ENCODE results near the gene SLFN5.
"Not testable (repeated sequence)": the region's sequence is repeated elsewhere in the genome, so short reads cannot be mapped to it uniquely, and the experiment has no call there.

SLFN5 gene

GRCh38 chr17:35242805-35243560 lies at the start of gene SLFN5:
Gene SLFN5, plus strand, starts transcription at chr17:35243072. Its CDS starts 15,619 bp downstream, at chr17:35258691.
- TF ChIP-seq CTCF (IDR thresholded peaks at IDR 0.05; ENCODE audit: control insufficient read depth, extremely low read depth, insufficient read depth) = no peak
- peak; percentile 72 for DNase-seq (ENCODE audit: low read depth)
- peak within 1 kb of the TSS; percentile 80 for H3K4me3 ChIP-seq (ENCODE audit: low read depth, low read length)

GRCh38 chr17:35194001-35194400 lies 48.9 kb upstream of the SLFN5 start, which contains the start of gene SLC35G3:
Gene SLC35G3, minus strand, starts transcription at chr17:35194393. Its CDS starts 86 bp downstream, at chr17:35194307.
- not testable (repeated sequence) for DNase-seq (ENCODE audit: low read depth); H3K4me3 ChIP-seq (ENCODE audit: low read depth, low read length)

- not testable (repeated sequence) for H3K4me3 ChIP-seq (ENCODE audit: low read depth, low read length); DNase-seq (ENCODE audit: low read depth)
These were observed 47.8 kb upstream of the SLFN5 start for GRCh38 chr17:35195062-35195461.

GRCh38 chr17:35202582-35202981 lies 40.3 kb upstream of the SLFN5 start:
- not testable (repeated sequence) for DNase-seq (ENCODE audit: low read depth); H3K4me3 ChIP-seq (ENCODE audit: low read depth, low read length)

GRCh38 chr17:35210741-35211140 lies 32.1 kb upstream of the SLFN5 start:
- no peak for TF ChIP-seq CTCF (IDR thresholded peaks at IDR 0.05; ENCODE audit: control insufficient read depth, extremely low read depth, insufficient read depth)
- H3K4me3 ChIP-seq (ENCODE audit: low read depth, low read length) = no peak overlapping the region
- no peak for DNase-seq (ENCODE audit: low read depth)

GRCh38 chr17:35212668-35213067 lies 30.2 kb upstream of the SLFN5 start:
- H3K4me3 ChIP-seq (ENCODE audit: low read depth, low read length) = no peak overlapping the region
- TF ChIP-seq CTCF (IDR thresholded peaks at IDR 0.05; ENCODE audit: control insufficient read depth, extremely low read depth, insufficient read depth) = no peak
- DNase-seq (ENCODE audit: low read depth) = no peak

- no peak for TF ChIP-seq CTCF (IDR thresholded peaks at IDR 0.05; ENCODE audit: control insufficient read depth, extremely low read depth, insufficient read depth)
- H3K4me3 ChIP-seq (ENCODE audit: low read depth, low read length) = no peak overlapping the region
- no peak for DNase-seq (ENCODE audit: low read depth)
These were observed 29.4 kb upstream of the SLFN5 start for GRCh38 chr17:35213412-35213940.

GRCh38 chr17:35214192-35214591 lies 28.7 kb upstream of the SLFN5 start:
- no peak overlapping the region for H3K4me3 ChIP-seq (ENCODE audit: low read depth, low read length)
- no peak for TF ChIP-seq CTCF (IDR thresholded peaks at IDR 0.05; ENCODE audit: control insufficient read depth, extremely low read depth, insufficient read depth)
- DNase-seq (ENCODE audit: low read depth) = no peak
